ENCODE data around the gene FOXO6.

Gene FOXO6

DNA sequence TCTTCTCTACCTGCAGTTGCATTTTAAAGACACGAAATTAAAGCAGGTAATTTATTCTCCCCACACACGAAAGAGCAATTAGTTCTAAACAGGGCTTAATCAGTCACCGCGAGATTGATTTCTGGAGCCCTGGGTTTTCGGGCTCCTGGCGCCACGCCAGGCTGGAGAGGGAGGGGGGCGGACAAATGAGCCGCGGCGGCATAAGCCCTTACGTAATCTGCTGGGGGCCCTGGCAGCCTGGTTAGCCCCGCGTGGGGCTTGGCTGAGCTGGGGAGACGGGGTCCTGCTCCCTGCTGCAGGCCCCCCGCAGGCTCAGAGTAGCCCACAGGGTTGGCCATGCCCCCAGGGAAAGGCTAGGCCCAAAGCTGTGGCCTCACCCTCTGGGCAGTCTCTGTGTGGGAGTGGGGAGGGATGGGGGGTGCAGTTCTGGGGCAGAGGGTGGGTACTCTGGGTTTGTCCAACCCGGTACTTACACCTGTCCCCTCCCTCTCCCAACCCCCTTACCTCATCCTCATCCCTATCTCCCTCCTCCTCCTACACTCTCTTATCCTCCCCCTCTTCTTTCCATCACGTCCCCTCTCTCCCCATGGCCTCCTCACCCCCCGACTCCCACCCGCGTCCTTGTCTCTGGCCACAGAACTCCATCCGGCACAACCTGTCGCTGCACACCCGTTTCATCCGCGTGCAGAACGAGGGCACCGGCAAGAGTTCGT lies 19.9 kb downstream of the FOXO6 start:
- Histone ChIP-seq H3K79me2 (ENCODE audit: low read length) (no peaks in the 10 kb centered on the region), H3K4me2 (ENCODE audit: low read length) (no peak overlapping the region), H3K36me3 (replicated peaks; ENCODE audit: low read depth, low read length) (no peaks in the 10 kb centered on the region), H3K4me1 (ENCODE audit: low read length) (no peaks in the 10 kb centered on the region), H2AFZ (ENCODE audit: low read depth, low read length) (no peak overlapping the region), H4K20me1 (ENCODE audit: insufficient read depth, low read length) (no peaks in the 10 kb centered on the region), H3K9me3 (ENCODE audit: insufficient read depth, low read length) (no peaks in the 10 kb centered on the region), H3K27me3 (ENCODE audit: low read depth, low read length) (0 out of 2 replicates have a peak, but pooled peaks cover 2% of the 10 kb centered on the region), H3K4me3 (ENCODE audit: low read length) (no peak overlapping the region), H3K9ac (ENCODE audit: low read length) (no peak overlapping the region), H3K27ac (ENCODE audit: low read length) (no peak overlapping the region)
- TF ChIP-seq CTCF (IDR thresholded peaks at IDR 0.05; ENCODE audit: low read depth, low read length) (no peak), EZH2phosphoT487 (IDR thresholded peaks at IDR 0.05; ENCODE audit: low read depth) (no peak)

- Histone ChIP-seq H3K27me3 (ENCODE audit: low read depth, low read length) (peaks cover 2% of the 10 kb centered on the region; the same call in 1 of the 2 replicates), H3K79me2 (ENCODE audit: low read length) (no peaks in the 10 kb centered on the region), H3K27ac (ENCODE audit: low read length) (no peak overlapping the region), H2AFZ (ENCODE audit: low read depth, low read length) (no peak overlapping the region), H3K4me1 (ENCODE audit: low read length) (no peaks in the 10 kb centered on the region), H3K9me3 (ENCODE audit: insufficient read depth, low read length) (no peaks in the 10 kb centered on the region), H3K4me3 (ENCODE audit: low read length) (no peak overlapping the region), H4K20me1 (ENCODE audit: insufficient read depth, low read length) (no peaks in the 10 kb centered on the region), H3K36me3 (replicated peaks; ENCODE audit: low read depth, low read length) (no peaks in the 10 kb centered on the region), H3K4me2 (ENCODE audit: low read length) (no peak overlapping the region), H3K9ac (ENCODE audit: low read length) (no peak overlapping the region)
- TF ChIP-seq CTCF (IDR thresholded peaks at IDR 0.05; ENCODE audit: low read depth, low read length) (no peak), EZH2phosphoT487 (IDR thresholded peaks at IDR 0.05; ENCODE audit: low read depth) (no peak)
Measured at GRCh38 chr1:41381692-41382479, 20.7 kb downstream of the FOXO6 start.

GRCh38 chr1:41382480-41383090 lies 21.4 kb downstream of the FOXO6 start:
- Histone ChIP-seq H3K27ac (ENCODE audit: low read length) (no peak overlapping the region), H4K20me1 (ENCODE audit: insufficient read depth, low read length) (no peaks in the 10 kb centered on the region), H3K4me2 (ENCODE audit: low read length) (no peak overlapping the region), H3K36me3 (replicated peaks; ENCODE audit: low read depth, low read length) (no peaks in the 10 kb centered on the region), H2AFZ (ENCODE audit: low read depth, low read length) (no peak overlapping the region), H3K9ac (ENCODE audit: low read length) (no peak overlapping the region), H3K9me3 (ENCODE audit: insufficient read depth, low read length) (no peaks in the 10 kb centered on the region), H3K4me3 (ENCODE audit: low read length) (no peak overlapping the region), H3K27me3 (ENCODE audit: low read depth, low read length) (peaks cover 2% of the 10 kb centered on the region; the same call in 1 of the 2 replicates), H3K4me1 (ENCODE audit: low read length) (no peaks in the 10 kb centered on the region), H3K79me2 (ENCODE audit: low read length) (no peaks in the 10 kb centered on the region)
- TF ChIP-seq CTCF (IDR thresholded peaks at IDR 0.05; ENCODE audit: low read depth, low read length): no peak
- TF ChIP-seq EZH2phosphoT487 (IDR thresholded peaks at IDR 0.05; ENCODE audit: low read depth): no peak
